Progenitor cell of endocrine pancreas (in vitro differentiated cells): ENCODE measurements around the gene TTLL4. TPM values are rescaled to one million over a fixed set of nuclear protein-coding genes. Genes with fewer than 3 reads are reported as not detected.
A peak's percentile ranks its signal among the peaks of the same experiment; 100 is the strongest.

Experiments used
- DNase-seq: peaks from one replicate; pipeline ENCODE4 v3.0.0; 2021; ENCODE audit warnings: low spot score; ENCODE audit not compliant: unreplicated experiment
- H3K27ac Mint-ChIP-seq: 2 replicates; pipeline ENCODE4 v1.8.0; 2021; ENCODE audit warnings: mild to moderate bottlenecking, moderate library complexity, mixed read lengths
- H3K27me3 Mint-ChIP-seq: 2 replicates; pipeline ENCODE4 v1.8.0; 2021; ENCODE audit warnings: mixed read lengths
- H3K36me3 Mint-ChIP-seq: 2 replicates; pipeline ENCODE4 v1.8.0; 2022; ENCODE audit warnings: mixed read lengths; ENCODE audit not compliant: insufficient read depth
- H3K4me1 Mint-ChIP-seq: 2 replicates; pipeline ENCODE4 v1.8.0; 2021; ENCODE audit warnings: low read depth, mixed read lengths
- H3K4me3 Mint-ChIP-seq: 2 replicates; pipeline ENCODE4 v1.8.0; 2021; ENCODE audit warnings: low read depth, mild to moderate bottlenecking, moderate library complexity, mixed read lengths
- H3K9me3 Mint-ChIP-seq: 2 replicates; pipeline ENCODE4 v1.8.0; 2021; ENCODE audit warnings: low read depth, mixed read lengths
- total RNA-seq: library from RNA; stranded (reverse); gene quantifications from 2 replicates; pipeline ENCODE4 v1.2.1, GENCODE V29; 2021
- TF ChIP-seq, protein P1 (sequence below): fragments of 200-600 bp; sonication (generic); IDR thresholded peaks from one replicate; pipeline ENCODE4 v1.5.0; 2021; ENCODE audit warnings: antibody characterized with exemption, mild to moderate bottlenecking; ENCODE audit not compliant: unreplicated experiment

Gene TTLL4
- total RNA-seq, 1 donor from 2014 or later = 93.4 TPM

DNA sequence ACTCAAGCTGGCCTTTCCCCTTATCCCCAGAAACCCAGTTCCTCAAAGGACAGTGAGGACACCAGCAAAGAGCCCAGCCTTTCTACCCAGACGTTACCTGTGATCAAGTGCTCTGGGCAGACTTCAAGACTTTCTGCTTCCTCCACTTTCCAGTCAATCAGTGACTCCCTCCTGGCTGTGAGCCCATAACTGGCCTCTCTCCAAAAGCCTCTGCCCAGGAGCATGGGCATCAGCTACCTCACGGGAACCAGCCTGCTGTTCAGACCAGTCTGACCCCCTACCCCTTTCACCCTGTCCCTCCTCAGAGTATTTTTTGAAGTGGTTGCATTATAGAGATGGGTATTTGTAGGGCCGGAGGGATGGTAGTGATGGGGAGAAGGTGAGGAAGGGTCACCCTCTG, 43.6 kb downstream of the TTLL4 start:
- no peak overlapping the region for H3K4me3 Mint-ChIP-seq
- no peak for DNase-seq
- H3K27ac Mint-ChIP-seq = no peak overlapping the region
- H3K36me3 Mint-ChIP-seq = peaks cover 24% of the 10 kb centered on the region
- TF ChIP-seq, protein P1, sequence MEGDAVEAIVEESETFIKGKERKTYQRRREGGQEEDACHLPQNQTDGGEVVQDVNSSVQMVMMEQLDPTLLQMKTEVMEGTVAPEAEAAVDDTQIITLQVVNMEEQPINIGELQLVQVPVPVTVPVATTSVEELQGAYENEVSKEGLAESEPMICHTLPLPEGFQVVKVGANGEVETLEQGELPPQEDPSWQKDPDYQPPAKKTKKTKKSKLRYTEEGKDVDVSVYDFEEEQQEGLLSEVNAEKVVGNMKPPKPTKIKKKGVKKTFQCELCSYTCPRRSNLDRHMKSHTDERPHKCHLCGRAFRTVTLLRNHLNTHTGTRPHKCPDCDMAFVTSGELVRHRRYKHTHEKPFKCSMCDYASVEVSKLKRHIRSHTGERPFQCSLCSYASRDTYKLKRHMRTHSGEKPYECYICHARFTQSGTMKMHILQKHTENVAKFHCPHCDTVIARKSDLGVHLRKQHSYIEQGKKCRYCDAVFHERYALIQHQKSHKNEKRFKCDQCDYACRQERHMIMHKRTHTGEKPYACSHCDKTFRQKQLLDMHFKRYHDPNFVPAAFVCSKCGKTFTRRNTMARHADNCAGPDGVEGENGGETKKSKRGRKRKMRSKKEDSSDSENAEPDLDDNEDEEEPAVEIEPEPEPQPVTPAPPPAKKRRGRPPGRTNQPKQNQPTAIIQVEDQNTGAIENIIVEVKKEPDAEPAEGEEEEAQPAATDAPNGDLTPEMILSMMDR = no peak
- H3K4me1 Mint-ChIP-seq = no peaks in the 10 kb centered on the region
- H3K9me3 Mint-ChIP-seq = no peaks in the 10 kb centered on the region
- H3K27me3 Mint-ChIP-seq = no peaks in the 10 kb centered on the region

DNA sequence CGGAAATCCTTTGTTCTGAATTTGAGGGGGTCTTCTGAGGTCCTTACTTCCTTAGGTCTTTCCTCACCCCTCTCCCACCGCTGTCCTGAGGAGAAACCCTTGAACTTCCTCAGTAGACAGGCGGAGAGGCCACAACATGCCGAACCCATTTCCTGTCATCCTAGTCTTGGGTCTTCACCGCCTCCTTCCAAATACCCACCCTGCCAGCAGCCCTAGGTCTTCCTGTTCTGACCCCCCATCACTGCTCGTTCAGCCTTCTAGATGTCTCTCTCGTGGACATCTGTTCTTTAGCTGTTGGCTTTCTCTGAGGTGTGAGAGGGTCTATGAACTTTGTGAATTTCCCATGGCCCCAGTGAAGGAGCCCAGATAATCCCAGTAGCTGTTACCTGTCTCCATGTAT, 44.1 kb downstream of the TTLL4 start:
- Mint-ChIP-seq H3K36me3 (peaks cover 23% of the 10 kb centered on the region), H3K27ac (no peak overlapping the region), H3K4me3 (no peak overlapping the region), H3K9me3 (no peaks in the 10 kb centered on the region), H3K4me1 (no peaks in the 10 kb centered on the region), H3K27me3 (no peaks in the 10 kb centered on the region)
- TF ChIP-seq, protein P1 = no peak
- no peak for DNase-seq

DNA sequence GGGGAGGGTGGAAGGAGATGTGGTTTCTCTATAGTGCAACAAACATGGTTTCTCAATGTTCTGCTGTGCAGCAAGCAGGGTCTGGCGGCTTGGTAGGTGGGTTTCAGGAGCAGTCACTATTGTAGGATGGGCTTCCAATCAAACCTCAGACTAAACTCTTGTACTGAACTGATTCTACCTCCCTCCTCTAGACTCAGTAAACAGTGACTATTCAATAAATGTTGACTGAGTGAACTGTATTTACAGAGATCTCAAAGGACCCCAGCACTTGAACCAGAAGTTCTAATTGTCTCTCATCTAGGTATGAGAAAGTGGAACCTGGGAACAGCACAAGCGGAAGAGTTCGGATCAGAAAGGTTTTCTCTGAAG, 44.5 kb downstream of the TTLL4 start:
- DNase-seq = no peak
- no peaks in the 10 kb centered on the region for H3K9me3 Mint-ChIP-seq
- TF ChIP-seq, protein P1 = no peak
- no peaks in the 10 kb centered on the region for H3K4me1 Mint-ChIP-seq
- H3K36me3 Mint-ChIP-seq = peaks cover 19% of the 10 kb centered on the region
- H3K4me3 Mint-ChIP-seq = no peak overlapping the region
- no peak overlapping the region for H3K27ac Mint-ChIP-seq
- no peaks in the 10 kb centered on the region for H3K27me3 Mint-ChIP-seq

DNA sequence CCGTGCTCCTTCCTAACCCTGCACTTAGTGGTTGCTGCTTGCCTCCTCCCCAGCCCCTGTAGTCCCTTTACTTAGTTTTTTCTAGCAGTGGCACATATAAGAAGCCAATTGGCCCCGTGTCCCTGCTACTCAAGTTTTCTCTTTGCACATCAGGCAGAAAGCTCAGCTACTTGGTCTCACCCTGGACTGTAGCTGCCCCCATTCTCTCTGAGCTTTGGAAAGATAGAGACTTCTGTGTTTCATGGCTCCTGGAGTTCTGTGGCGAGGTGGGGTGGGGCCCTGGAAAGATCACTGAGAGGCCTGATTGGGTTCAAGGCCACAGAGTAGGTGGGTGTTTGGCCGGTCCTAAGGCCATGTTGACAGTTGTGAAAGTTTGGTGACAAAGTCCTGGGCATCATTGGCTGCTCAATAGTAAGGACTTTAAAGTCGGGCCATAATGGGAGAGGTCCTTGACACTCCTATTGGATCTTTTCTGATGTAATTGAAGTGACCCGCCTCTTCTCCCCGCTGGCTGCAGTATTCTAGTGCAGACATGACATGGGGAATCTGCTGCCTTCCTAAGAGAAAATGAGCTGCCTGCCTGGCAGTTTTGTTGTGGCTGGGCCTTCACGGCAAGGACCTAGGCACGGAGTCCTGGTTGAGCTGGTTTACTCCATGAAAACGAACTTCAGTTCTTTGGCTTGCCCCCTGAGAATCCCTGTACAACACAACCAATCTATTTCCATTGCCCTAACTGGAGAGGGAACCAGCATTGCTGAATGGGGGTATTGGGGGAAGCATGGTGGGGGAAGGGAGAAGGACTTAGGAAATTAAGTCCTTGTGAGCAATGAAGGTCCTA, 45.2 kb downstream of the TTLL4 start:
- Mint-ChIP-seq H3K9me3 (no peaks in the 10 kb centered on the region), H3K27me3 (no peaks in the 10 kb centered on the region), H3K27ac (no peak overlapping the region), H3K4me3 (no peak overlapping the region), H3K4me1 (no peaks in the 10 kb centered on the region), H3K36me3 (peaks cover 16% of the 10 kb centered on the region)
- TF ChIP-seq, protein P1 = no peak
- no peak for DNase-seq

DNA sequence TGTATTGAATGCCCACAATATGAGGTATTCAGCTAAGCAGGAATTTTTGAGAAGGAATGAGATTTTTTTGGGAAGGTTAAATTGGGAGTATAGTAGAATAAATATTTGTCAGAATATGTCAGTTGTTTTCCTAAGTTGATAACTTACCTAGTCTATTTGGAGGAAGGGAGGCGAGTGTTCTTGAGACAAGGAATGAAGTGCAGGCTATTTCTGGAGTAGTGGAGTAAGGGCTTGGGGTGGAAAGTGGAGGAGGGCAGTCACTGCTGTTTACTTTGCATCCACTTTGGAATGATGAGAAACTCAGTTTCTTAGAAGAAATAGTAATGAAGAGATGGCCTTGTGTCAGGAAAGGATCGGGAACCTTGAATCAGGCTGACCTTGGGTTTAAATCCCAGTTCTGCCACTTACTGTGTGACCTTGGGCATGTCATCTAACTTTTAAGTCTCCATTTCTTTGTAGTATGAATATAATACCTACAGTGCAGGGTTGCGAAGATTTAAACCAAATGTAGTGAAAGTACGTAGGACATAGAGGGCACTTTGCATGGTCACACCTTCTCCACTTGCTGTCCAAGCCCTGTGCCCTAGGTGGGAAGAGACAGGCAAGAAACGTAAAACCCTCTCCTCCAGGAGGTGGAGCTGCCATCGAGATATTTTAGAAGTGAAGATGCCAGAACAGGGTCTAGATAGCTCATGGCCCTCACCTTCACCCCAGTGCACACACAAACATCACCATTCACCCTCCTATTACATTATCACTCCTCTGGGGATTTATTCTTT, 46.2 kb downstream of the TTLL4 start:
- H3K27ac Mint-ChIP-seq = peak overlapping the region; percentile 38
- peaks cover 14% of the 10 kb centered on the region for H3K36me3 Mint-ChIP-seq
- no peak overlapping the region for H3K4me3 Mint-ChIP-seq
- no peaks in the 10 kb centered on the region for H3K4me1 Mint-ChIP-seq
- DNase-seq = no peak
- TF ChIP-seq, protein P1 = no peak
- no peaks in the 10 kb centered on the region for H3K27me3 Mint-ChIP-seq
- no peaks in the 10 kb centered on the region for H3K9me3 Mint-ChIP-seq
